IPS DF 4.7 (cell line): ENCODE measurements around the gene ME3.

Experiments
- DNase-seq: peaks from one replicate; pipeline ENCODE4 v3.0.0-alpha.2; 2013; ENCODE audit warnings: low spot score; ENCODE audit errors: extremely low read depth

ME3 gene

GRCh38 chr11:86464509-86465221, 207.8 kb downstream of the ME3 start:
- no peak for DNase-seq

- DNase-seq: no peak
Observed at GRCh38 chr11:86463955-86464354, 208.5 kb downstream of the ME3 start.

GRCh38 chr11:86463120-86463519, 209.3 kb downstream of the ME3 start:
- DNase-seq: no peak

GRCh38 chr11:86461892-86462291, 210.5 kb downstream of the ME3 start:
- DNase-seq: no peak

- DNase-seq: no peak
Observed at GRCh38 chr11:86460461-86461385, 211.7 kb downstream of the ME3 start.

GRCh38 chr11:86459682-86460460, 212.5 kb downstream of the ME3 start:
- DNase-seq: no peak

- DNase-seq: no peak
Observed at GRCh38 chr11:86459002-86459385, 213.4 kb downstream of the ME3 start.

GRCh38 chr11:86458294-86459001, 214.0 kb downstream of the ME3 start:
- DNase-seq: no peak

GRCh38 chr11:86456075-86456939, 216.1 kb downstream of the ME3 start:
- peak; percentile 72 for DNase-seq

- DNase-seq: no peak
Observed at GRCh38 chr11:86453290-86454030, 219.0 kb downstream of the ME3 start.

- no peak for DNase-seq
Observed at GRCh38 chr11:86449993-86450629, 222.3 kb downstream of the ME3 start.

GRCh38 chr11:86447763-86448480, 224.5 kb downstream of the ME3 start:
- DNase-seq: no peak

- DNase-seq: no peak
Observed at GRCh38 chr11:86446924-86447285, 225.5 kb downstream of the ME3 start.

- no peak for DNase-seq
Observed at GRCh38 chr11:86446163-86446923, 226.1 kb downstream of the ME3 start.

- no peak for DNase-seq
Observed at GRCh38 chr11:86444981-86445380, 227.4 kb downstream of the ME3 start.

- no peak for DNase-seq
Observed at GRCh38 chr11:86443415-86443814, 229.0 kb downstream of the ME3 start.

GRCh38 chr11:86442827-86443226, 229.6 kb downstream of the ME3 start:
- no peak for DNase-seq

GRCh38 chr11:86442420-86442819, 230.0 kb downstream of the ME3 start:
- DNase-seq: no peak
